Measurements from ENCODE around the gene CACNB1. TPM values are rescaled to one million over a fixed set of nuclear protein-coding genes. Genes with fewer than 3 reads are reported as not detected.
"Not testable (repeated sequence)": the region's sequence is repeated elsewhere in the genome, so short reads cannot be mapped to it uniquely, and the experiment has no call there.

CACNB1 gene
- total and polyA plus RNA-seq, 2 donors (not counting 1 experiment from before 2014, with no cell fraction given), result 3.8 to 12.4 TPM

- Mint-ChIP-seq H3K9me3 (ENCODE audit: insufficient read depth) (no peaks in the 10 kb centered on the region), H3K4me3 (no peak overlapping the region), H3K27ac (no peak overlapping the region), H3K27me3 (peaks cover 38% of the 10 kb centered on the region), H3K4me1 (peaks cover 28% of the 10 kb centered on the region)
- no peak for DNase-seq
- ChIA-PET POLR2A (interaction anchor here (0.6 to 0.7 kb wide), 2 partner anchors 17 to 464 kb away, joined by 3 to 5 read pairs; no protein-coding TSS in a partner anchor), CTCF (interaction anchor here (0.7 to 6.9 kb wide), 6 partner anchors 14 to 1086 kb away, joined by 3 to 77 read pairs (median 4); no protein-coding TSS in a partner anchor)
- ATAC-seq (ENCODE audit: low read depth), result no peak
- no peak for TF ChIP-seq EZH2 (IDR thresholded peaks at IDR 0.05; ENCODE audit: borderline replicate concordance, insufficient read depth, low read depth, low read length, poor library complexity, severe bottlenecking)
- TF ChIP-seq CTCF (IDR thresholded peaks at IDR 0.05), result no peak
- Histone ChIP-seq H2AFZ (ENCODE audit: insufficient read depth, low read depth, low read length, poor library complexity, severe bottlenecking) (no peak overlapping the region), H3K4me2 (replicated peaks; ENCODE audit: low read depth, low read length, poor library complexity, severe bottlenecking) (no peak overlapping the region), H3K4me1 (ENCODE audit: control insufficient read depth in 2 of 2, insufficient read depth in 2 of 2, low read length in 2 of 2) (peaks cover 27 to 29% of the 10 kb centered on the region in 2 donors), H3K27ac (ENCODE audit: low read length in 2 of 2) (no peak overlapping the region), H3K36me3 (replicated peaks in 1 of 2; ENCODE audit: control extremely low read depth in 1 of 2, control insufficient read depth in 1 of 2, extremely low read depth in 1 of 2, insufficient read depth in 2 of 2, low read length in 1 of 2) (no peaks in the 10 kb centered on the region), H3K79me2 (ENCODE audit: control insufficient read depth, insufficient read depth, low read length) (no peaks in the 10 kb centered on the region), H4K20me1 (ENCODE audit: control insufficient read depth, insufficient read depth, low read length, poor library complexity, severe bottlenecking) (no peaks in the 10 kb centered on the region), H3K4me3 (ENCODE audit: control extremely low read depth in 1 of 5, extremely low read depth in 1 of 5, insufficient read depth in 1 of 5, low read depth in 2 of 5, low read length in 4 of 5) (no peak overlapping the region), H3K9me3 (ENCODE audit: control extremely low read depth in 1 of 3, control insufficient read depth in 2 of 3, insufficient read depth in 1 of 3, low read length in 2 of 3) (peaks cover 0 to 12% (median 0%) of the 10 kb centered on the region in 3 donors), H3K27me3 (replicated peaks in 1 of 4; ENCODE audit: control extremely low read depth in 1 of 4, control insufficient read depth in 3 of 4, insufficient read depth in 4 of 4, low read length in 3 of 4) (peaks cover 0 to 58% (median 20%) of the 10 kb centered on the region in 4 experiments), H3K9ac (ENCODE audit: low read length) (no peak overlapping the region)
- 51% methylated on average over 12 of the region's 14 CpGs for WGBS (ENCODE audit: insufficient coverage)
- intact Hi-C loops (cut with micrococcal nuclease), result no loop called here
Observed at GRCh38 chr17:39169101-39169500, 28.4 kb downstream of the CACNB1 start.

- H3K4me3 ChIP-seq (ENCODE audit: control extremely low read depth in 1 of 5, extremely low read depth in 1 of 5, insufficient read depth in 1 of 5, low read depth in 2 of 5, low read length in 4 of 5); H3K79me2 ChIP-seq (ENCODE audit: control insufficient read depth, insufficient read depth, low read length); H2AFZ ChIP-seq (ENCODE audit: insufficient read depth, low read depth, low read length, poor library complexity, severe bottlenecking); H4K20me1 ChIP-seq (ENCODE audit: control insufficient read depth, insufficient read depth, low read length, poor library complexity, severe bottlenecking); intact Hi-C loops (cut with micrococcal nuclease); H3K9me3 Mint-ChIP-seq (ENCODE audit: insufficient read depth); DNase-seq; ATAC-seq (ENCODE audit: low read depth); H3K27ac ChIP-seq (ENCODE audit: low read length in 2 of 2); H3K36me3 ChIP-seq (replicated peaks in 1 of 2; ENCODE audit: control extremely low read depth in 1 of 2, control insufficient read depth in 1 of 2, extremely low read depth in 1 of 2, insufficient read depth in 2 of 2, low read length in 1 of 2); H3K4me2 ChIP-seq (replicated peaks; ENCODE audit: low read depth, low read length, poor library complexity, severe bottlenecking); H3K4me3 Mint-ChIP-seq; H3K27ac Mint-ChIP-seq; H3K9ac ChIP-seq (ENCODE audit: low read length): not testable (repeated sequence)
- ChIA-PET CTCF (interaction anchor here (1.8 to 6.9 kb wide), 4 partner anchors 15 to 187 kb away, joined by 5 to 77 read pairs (median 33); no protein-coding TSS in a partner anchor), POLR2A (interaction anchor here (0.6 kb wide), 1 partner anchor 481 kb away, joined by 4 read pairs; no protein-coding TSS in a partner anchor)
- Histone ChIP-seq H3K9me3 (ENCODE audit: control extremely low read depth in 1 of 3, control insufficient read depth in 2 of 3, insufficient read depth in 1 of 3, low read length in 2 of 3) (peaks cover 0 to 12% (median 0%) of the 10 kb centered on the region in 3 donors), H3K4me1 (ENCODE audit: control insufficient read depth in 2 of 2, insufficient read depth in 2 of 2, low read length in 2 of 2) (peaks cover 27 to 29% of the 10 kb centered on the region in 2 donors), H3K27me3 (replicated peaks in 1 of 4; ENCODE audit: control extremely low read depth in 1 of 4, control insufficient read depth in 3 of 4, insufficient read depth in 4 of 4, low read length in 3 of 4) (peaks cover 0 to 56% (median 19%) of the 10 kb centered on the region in 4 experiments)
- WGBS (ENCODE audit: insufficient coverage), result 96% methylated on average over 6 of the region's 10 CpGs
- H3K4me1 Mint-ChIP-seq, result peaks cover 28% of the 10 kb centered on the region
- H3K27me3 Mint-ChIP-seq, result peaks cover 33% of the 10 kb centered on the region
Observed at GRCh38 chr17:39168503-39168902, 29.0 kb downstream of the CACNB1 start.

Data from B cell (primary cell).